Measurements from ENCODE around the gene SCAMP4. TPM values are rescaled to one million over a fixed set of nuclear protein-coding genes. Genes with fewer than 3 reads are reported as not detected.

Gene SCAMP4
- polyA plus RNA-seq, 5 donors = 41.9 to 92.4 (median 63.9) TPM

- no peak for DNase-seq
Measured at GRCh38 chr19:1910177-1910576, 5.0 kb downstream of the SCAMP4 start.

- DNase-seq = no peak
Measured at GRCh38 chr19:1911098-1911497, 5.9 kb downstream of the SCAMP4 start.

- DNase-seq = no peak
Measured at GRCh38 chr19:1911995-1912394, 6.8 kb downstream of the SCAMP4 start.

GRCh38 chr19:1912760-1913505 is 7.7 kb downstream of the SCAMP4 start:
- no peak for DNase-seq

GRCh38 chr19:1913781-1914577 is 8.8 kb downstream of the SCAMP4 start:
- no peak for DNase-seq

GRCh38 chr19:1914826-1915341 is 9.7 kb downstream of the SCAMP4 start:
- no peak for DNase-seq

GRCh38 chr19:1917146-1917545 is 11.9 kb downstream of the SCAMP4 start:
- no peak for DNase-seq

GRCh38 chr19:1917926-1918325 is 12.7 kb downstream of the SCAMP4 start:
- no peak for DNase-seq

- DNase-seq = no peak
Measured at GRCh38 chr19:1918975-1919374, 13.8 kb downstream of the SCAMP4 start.

- no peak for DNase-seq
Measured at GRCh38 chr19:1920644-1921043, 15.4 kb downstream of the SCAMP4 start.

GRCh38 chr19:1921326-1921725 is 16.1 kb downstream of the SCAMP4 start:
- no peak for DNase-seq

GRCh38 chr19:1921825-1922224 is 16.6 kb downstream of the SCAMP4 start:
- no peak for DNase-seq

- no peak for DNase-seq
Measured at GRCh38 chr19:1922803-1923202, 17.6 kb downstream of the SCAMP4 start.

GRCh38 chr19:1923319-1923718 is 18.1 kb downstream of the SCAMP4 start:
- DNase-seq = no peak

- no peak for DNase-seq
Measured at GRCh38 chr19:1924320-1924961, 19.2 kb downstream of the SCAMP4 start.

GRCh38 chr19:1925544-1925943 is 20.3 kb downstream of the SCAMP4 start:
- no peak for DNase-seq

- peak; percentile 52 to 59 for DNase-seq
Measured at GRCh38 chr19:1929021-1929742, 24.0 kb downstream of the SCAMP4 start.

GRCh38 chr19:1931445-1931844 is 26.2 kb downstream of the SCAMP4 start:
- DNase-seq = no peak

GRCh38 chr19:1932395-1932794 is 27.2 kb downstream of the SCAMP4 start:
- no peak for DNase-seq

GRCh38 chr19:1933244-1933643 is 28.0 kb downstream of the SCAMP4 start:
- no peak for DNase-seq

GRCh38 chr19:1933942-1934341 is 28.7 kb downstream of the SCAMP4 start:
- no peak for DNase-seq

Data from right lung (tissue), 5 donors.